Mesothelial cell of epicardium (in vitro differentiated cells): ENCODE results near the gene LRRC74A. TPM values are rescaled to one million over a fixed set of nuclear protein-coding genes. Genes with fewer than 3 reads are reported as not detected.

ENCODE experiments used
- DNase-seq, 2 experiments: peaks; one replicate each; pipeline ENCODE4 v3.0.0; 2021; ENCODE audit warnings: low spot score in 2 of 2; ENCODE audit not compliant: unreplicated experiment in 2 of 2
- H3K27ac Mint-ChIP-seq: 2 replicates; pipeline ENCODE4 v1.8.0; 2021; ENCODE audit warnings: mixed read lengths
- H3K27me3 Mint-ChIP-seq: 2 replicates; pipeline ENCODE4 v1.8.0; 2021; ENCODE audit warnings: low read depth, mixed read lengths
- H3K36me3 Mint-ChIP-seq: 2 replicates; pipeline ENCODE4 v1.8.0; 2021; ENCODE audit warnings: mixed read lengths
- H3K4me1 Mint-ChIP-seq: 2 replicates; pipeline ENCODE4 v1.8.0; 2021; ENCODE audit warnings: mixed read lengths
- H3K4me3 Mint-ChIP-seq: 2 replicates; pipeline ENCODE4 v1.8.0; 2021; ENCODE audit warnings: mild to moderate bottlenecking, moderate library complexity, mixed read lengths
- H3K9me3 Mint-ChIP-seq: 2 replicates; pipeline ENCODE4 v1.8.0; 2021; ENCODE audit warnings: mixed read lengths
- CTCF ChIP-seq: fragments of 200-600 bp; sonication (generic); IDR thresholded peaks from one replicate; pipeline ENCODE4 v1.5.0; 2021; ENCODE audit warnings: antibody characterized with exemption; ENCODE audit not compliant: unreplicated experiment
- total RNA-seq: library from RNA; stranded (reverse); gene quantifications from 3 replicates; pipeline ENCODE4 v1.2.1, GENCODE V29; 2021

The LRRC74A gene
- total RNA-seq, 1 donor from 2014 or later, result not detected

- no peak overlapping the region for H3K4me3 Mint-ChIP-seq
- H3K9me3 Mint-ChIP-seq, result no peaks in the 10 kb centered on the region
Observed at GRCh38 chr14:76820700-76821099, 5.5 kb upstream of the LRRC74A start.

GRCh38 chr14:76827696-76828296 lies 1.6 kb downstream of the LRRC74A start:
- H3K36me3 Mint-ChIP-seq, result no peaks in the 10 kb centered on the region
- peaks cover 36% of the 10 kb centered on the region for H3K27me3 Mint-ChIP-seq
- H3K27ac Mint-ChIP-seq, result no peak overlapping the region
- H3K4me3 Mint-ChIP-seq, result no peak overlapping the region
- no peaks in the 10 kb centered on the region for H3K4me1 Mint-ChIP-seq
- TF ChIP-seq CTCF, result no peak
- H3K9me3 Mint-ChIP-seq, result peaks cover 5% of the 10 kb centered on the region
- DNase-seq, result no peak

More at GRCh38 chr14:76820700-76821099, 5.5 kb upstream of the LRRC74A start:
- H3K36me3 Mint-ChIP-seq, result no peaks in the 10 kb centered on the region
- TF ChIP-seq CTCF, result no peak
- no peak for DNase-seq
- H3K27ac Mint-ChIP-seq, result no peak overlapping the region
- peaks cover 26% of the 10 kb centered on the region for H3K27me3 Mint-ChIP-seq
- H3K4me1 Mint-ChIP-seq, result no peaks in the 10 kb centered on the region

- no peak for DNase-seq
- Mint-ChIP-seq H3K36me3 (no peaks in the 10 kb centered on the region), H3K9me3 (peaks cover 5% of the 10 kb centered on the region), H3K27ac (no peak overlapping the region), H3K27me3 (peaks cover 34% of the 10 kb centered on the region), H3K4me1 (no peaks in the 10 kb centered on the region), H3K4me3 (no peak overlapping the region)
- no peak for TF ChIP-seq CTCF
Observed at GRCh38 chr14:76828339-76829012, 2.3 kb downstream of the LRRC74A start.

GRCh38 chr14:76829013-76829365 lies 2.8 kb downstream of the LRRC74A start:
- Mint-ChIP-seq H3K4me1 (peaks cover 1% of the 10 kb centered on the region), H3K4me3 (no peak overlapping the region)
- TF ChIP-seq CTCF, result no peak

GRCh38 chr14:76829650-76830421 lies 3.6 kb downstream of the LRRC74A start:
- Mint-ChIP-seq H3K27ac (no peak overlapping the region), H3K9me3 (peaks cover 5% of the 10 kb centered on the region), H3K36me3 (no peaks in the 10 kb centered on the region), H3K27me3 (peaks cover 31% of the 10 kb centered on the region), H3K4me1 (peaks cover 8% of the 10 kb centered on the region), H3K4me3 (no peak overlapping the region)
- TF ChIP-seq CTCF, result no peak
- no peak for DNase-seq

More at GRCh38 chr14:76829013-76829365, 2.8 kb downstream of the LRRC74A start:
- peaks cover 5% of the 10 kb centered on the region for H3K9me3 Mint-ChIP-seq
- DNase-seq, result no peak
- H3K36me3 Mint-ChIP-seq, result no peaks in the 10 kb centered on the region
- peaks cover 34% of the 10 kb centered on the region for H3K27me3 Mint-ChIP-seq
- no peak overlapping the region for H3K27ac Mint-ChIP-seq
